NCI-H2081 (cell line): Measurements from ENCODE around the gene NR2F6.

Experiments used
- DNase-seq, 2 experiments: peaks; one replicate each; lab custom pipeline; 2025; lab: John Stamatoyannopoulos, UW

NR2F6 gene

DNA sequence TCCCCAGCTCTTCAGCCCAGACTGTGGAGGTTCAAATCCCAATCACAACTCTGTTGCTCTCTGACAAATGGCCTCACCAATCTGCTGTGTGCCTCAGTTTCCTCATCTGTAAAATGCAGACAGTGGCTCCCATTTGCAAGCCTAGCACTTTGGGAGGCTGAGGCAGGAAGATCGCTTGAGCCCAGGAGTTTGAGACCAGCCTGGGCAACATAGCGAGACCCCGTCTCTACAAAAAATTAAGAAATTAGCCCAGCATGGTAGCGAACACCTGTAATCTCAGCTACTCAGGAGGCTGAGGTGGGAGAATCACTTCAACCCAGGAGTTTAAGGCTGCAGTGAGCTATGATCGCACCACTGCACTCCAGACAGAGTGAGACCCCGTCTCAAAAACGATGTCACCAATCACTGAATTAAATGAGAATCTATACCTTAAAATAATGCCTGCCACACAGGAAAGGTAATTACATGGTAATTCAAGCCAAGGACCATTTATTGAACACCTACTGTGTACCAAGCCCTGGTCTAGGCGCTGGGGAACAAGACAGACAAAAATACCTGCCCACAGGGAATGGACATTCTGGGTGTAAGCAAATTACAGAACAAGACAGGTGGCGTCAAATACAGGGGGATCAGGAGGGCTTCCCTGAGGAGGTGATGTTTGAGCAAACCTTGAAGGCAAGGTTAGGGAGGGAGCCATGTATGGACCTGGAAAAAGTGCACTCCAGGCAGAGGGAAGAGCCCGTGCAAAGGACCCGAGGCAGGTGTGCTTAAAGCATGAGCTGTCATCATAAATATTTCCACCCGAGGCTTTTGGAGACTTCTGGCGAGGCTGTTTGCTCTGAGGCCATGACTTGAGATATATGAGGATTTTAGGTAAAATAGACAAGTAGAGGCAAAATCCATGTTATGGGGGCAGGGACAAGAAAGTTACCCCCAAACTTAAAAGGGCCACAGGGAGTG is 7.7 kb downstream of the NR2F6 start:
- no peak for DNase-seq

DNA sequence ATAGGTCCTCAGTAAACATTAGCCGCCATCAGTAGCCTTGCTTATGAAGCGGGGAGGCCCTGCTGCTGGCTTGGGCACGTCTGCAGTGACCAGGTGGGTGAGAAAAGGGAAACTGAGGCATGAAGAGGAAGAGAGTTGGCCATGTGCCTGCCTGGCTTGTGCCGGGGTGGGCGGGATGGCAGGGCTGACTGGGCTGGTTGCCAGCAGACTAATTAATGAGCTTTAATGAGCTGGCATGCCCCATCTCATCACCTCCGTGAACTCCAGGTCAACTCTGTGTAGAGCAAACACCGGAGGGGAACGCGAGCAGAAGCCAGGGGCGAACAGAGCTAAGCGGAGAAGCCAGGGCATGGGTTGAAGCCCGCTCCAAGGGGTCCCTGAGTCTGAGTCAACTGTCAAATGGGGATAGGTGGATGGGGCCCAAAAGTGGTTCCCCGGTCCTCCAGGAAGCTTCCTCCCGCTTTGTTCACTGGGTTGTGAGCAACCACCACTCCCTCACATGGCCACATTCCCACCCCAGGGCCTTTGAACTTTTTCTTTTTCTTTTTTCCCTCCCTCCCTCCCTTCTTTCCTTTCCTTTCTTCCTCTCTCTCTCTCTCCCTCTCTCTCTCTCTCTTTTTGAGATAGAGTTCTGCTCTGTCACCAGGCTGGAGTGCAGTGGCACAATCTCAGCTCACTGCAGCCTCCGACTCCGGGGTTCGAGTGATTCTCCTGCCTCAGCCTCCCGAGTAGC is 8.7 kb downstream of the NR2F6 start:
- DNase-seq, result no peak

- DNase-seq, result peak; percentile 75
Observed at GRCh38 chr19:17235971-17236777, 9.5 kb downstream of the NR2F6 start.

- peak; percentile 36 to 77 for DNase-seq
Observed at GRCh38 chr19:17235300-17235970, 10.3 kb downstream of the NR2F6 start.

GRCh38 chr19:17234911-17235299 is 10.8 kb downstream of the NR2F6 start:
- peak; percentile 50 to 61 for DNase-seq

DNA sequence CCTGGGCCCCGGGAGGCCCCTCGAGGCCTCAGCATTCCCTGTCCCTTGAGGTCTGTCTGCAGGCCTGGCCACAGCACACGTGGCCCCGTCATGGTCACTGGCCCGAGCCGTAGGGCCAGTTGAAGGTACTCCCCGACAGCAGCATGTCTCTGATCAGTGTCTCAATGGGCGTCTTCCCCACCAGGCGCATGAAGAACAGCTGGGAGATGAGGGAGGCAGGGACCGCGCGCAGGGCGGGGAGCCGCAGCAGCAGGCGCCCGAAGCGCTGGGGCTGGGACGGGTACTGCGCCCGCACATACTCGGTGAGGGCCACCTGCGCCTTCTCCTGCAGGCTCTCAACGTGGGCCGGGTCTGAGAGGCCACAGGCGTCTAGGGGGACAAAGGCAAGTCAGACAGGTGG is 13.5 kb downstream of the NR2F6 start:
- no peak for DNase-seq

DNA sequence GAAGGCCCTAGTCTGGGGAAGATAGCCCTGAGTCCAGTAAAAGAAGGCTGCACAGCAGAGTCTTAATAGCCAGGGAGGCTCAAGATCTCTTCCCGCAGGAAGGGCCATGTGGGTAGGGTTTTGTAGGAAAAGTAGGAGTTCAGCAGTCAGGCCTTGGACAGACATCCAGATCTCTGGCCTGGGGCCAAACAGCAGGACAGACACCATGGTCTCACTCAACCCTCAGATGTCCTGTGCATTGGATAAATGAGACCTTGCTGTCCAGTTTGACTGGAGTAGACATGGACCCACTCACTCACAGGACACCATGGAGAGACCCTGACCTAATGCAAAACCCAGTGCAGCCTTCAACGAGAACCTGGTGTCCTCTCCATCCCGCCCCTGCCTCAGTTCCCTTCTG is 15.8 kb downstream of the NR2F6 start:
- no peak for DNase-seq

- no peak for DNase-seq
Observed at GRCh38 chr19:17227798-17228367, 17.8 kb downstream of the NR2F6 start.

- DNase-seq, result peak; percentile 96 to 97
Observed at GRCh38 chr19:17226002-17226933, 19.5 kb downstream of the NR2F6 start, which contains the start of gene OCEL1. Gene OCEL1 (plus strand): TSS chr19:17226226. CDS start chr19:17226248, 22 bp downstream.

GRCh38 chr19:17225053-17225452 is 20.7 kb downstream of the NR2F6 start:
- no peak for DNase-seq

- no peak for DNase-seq
Observed at GRCh38 chr19:17220207-17220758, 25.4 kb downstream of the NR2F6 start.

DNA sequence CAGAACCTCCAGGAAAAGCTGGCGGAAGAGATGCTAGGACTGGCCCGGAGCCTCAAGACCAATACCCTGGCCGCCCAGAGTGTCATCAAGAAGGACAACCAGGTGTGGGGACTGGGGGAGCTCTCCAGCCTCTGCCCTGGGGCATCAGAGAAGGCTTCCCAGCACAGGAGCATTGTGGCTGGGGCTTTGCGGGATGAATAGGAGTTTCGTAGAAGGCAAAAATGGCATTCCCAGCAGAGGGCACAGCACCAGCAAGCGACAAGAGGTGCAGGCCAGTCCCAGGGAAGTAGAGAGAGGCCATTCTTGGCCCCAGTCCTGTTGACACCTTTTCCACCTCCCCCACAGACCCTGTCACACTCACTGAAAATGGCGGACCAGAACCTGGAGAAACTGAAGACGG is 26.4 kb downstream of the NR2F6 start:
- no peak for DNase-seq

DNA sequence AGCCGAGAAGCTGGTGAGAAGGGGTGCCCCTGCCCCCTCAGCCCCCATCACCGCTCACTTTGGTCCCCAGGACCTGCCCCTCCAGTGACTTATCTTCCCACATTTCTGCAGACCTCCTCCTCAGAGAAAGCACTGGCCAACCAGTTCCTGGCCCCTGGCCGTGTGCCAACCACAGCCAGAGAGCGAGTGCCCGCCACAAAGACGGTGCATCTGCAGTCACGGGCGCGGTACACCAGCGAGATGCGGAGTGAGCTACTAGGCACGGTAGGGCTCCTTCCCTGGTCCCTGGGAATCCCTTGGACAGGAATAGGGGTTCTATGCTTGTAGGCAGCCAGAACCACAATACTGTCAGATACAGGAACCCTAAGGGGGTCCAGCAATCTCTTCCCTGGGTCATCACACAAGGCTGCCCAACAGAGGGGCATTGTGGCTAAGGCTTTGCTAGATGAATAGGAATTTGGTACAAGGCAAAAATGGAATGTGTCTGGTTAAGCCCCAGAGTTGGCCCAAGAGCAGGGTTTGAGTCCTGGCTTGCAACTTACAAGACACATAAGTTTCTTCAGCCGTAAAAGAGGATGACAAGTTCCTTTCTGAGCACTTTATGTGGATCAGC is 29.6 kb downstream of the NR2F6 start:
- DNase-seq, result peak in 1 of 2 experiments; percentile 19

GRCh38 chr19:17215127-17215971 is 30.4 kb downstream of the NR2F6 start, which contains the start of gene USE1:
Gene USE1 (plus strand): TSS chr19:17215357. CDS start chr19:17215406, 49 bp downstream.
- peak; percentile 92 for DNase-seq

DNA sequence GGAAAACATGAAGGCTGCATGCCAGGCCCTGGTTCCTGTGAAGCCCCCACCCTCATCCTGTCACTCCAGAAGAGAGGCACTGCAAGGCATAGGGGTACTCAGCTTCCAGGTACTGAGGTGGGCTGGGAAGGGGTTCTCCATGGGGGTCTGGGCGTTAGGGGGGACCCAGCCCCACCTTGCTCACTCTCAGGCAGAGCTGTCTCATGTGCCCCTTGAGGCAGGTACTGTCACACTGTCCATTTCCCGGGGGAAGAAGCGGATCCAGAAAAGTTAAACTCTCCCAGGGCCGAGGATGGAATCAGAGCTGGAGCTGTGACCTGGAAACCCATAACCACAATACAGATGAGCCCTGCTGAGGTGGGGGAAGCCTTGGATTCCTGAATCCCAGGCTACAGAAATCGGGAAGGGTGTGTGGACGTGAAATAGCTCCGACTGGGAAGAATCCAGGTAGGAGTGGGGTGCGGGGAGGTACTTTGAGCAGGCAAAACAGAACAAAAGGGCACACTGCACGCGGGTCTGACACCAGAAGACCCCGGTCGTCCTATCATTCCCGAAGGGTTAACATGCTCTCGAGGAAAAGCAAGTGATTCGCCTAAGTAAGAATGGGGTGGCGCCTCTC is 31.1 kb downstream of the NR2F6 start:
- DNase-seq, result no peak

- DNase-seq, result no peak
Observed at GRCh38 chr19:17213334-17213733, 32.4 kb downstream of the NR2F6 start.

GRCh38 chr19:17211547-17212446 is 33.9 kb downstream of the NR2F6 start:
- no peak for DNase-seq
